CMK (cell line): ENCODE measurements around the gene IL10RB.
A peak's percentile ranks its signal among the peaks of the same experiment; 100 is the strongest.
"Not testable (repeated sequence)": the region's sequence is repeated elsewhere in the genome, so short reads cannot be mapped to it uniquely, and the experiment has no call there.

Source experiments
- DNase-seq: peaks from one replicate; pipeline ENCODE4 v3.0.0-alpha.2; 2010; ENCODE audit warnings: low read depth

Gene IL10RB

GRCh38 chr21:33302055-33302454, 35.9 kb downstream of the IL10RB start:
- no peak for DNase-seq

GRCh38 chr21:33302796-33303195, 36.6 kb downstream of the IL10RB start:
- no peak for DNase-seq

- no peak for DNase-seq
These were observed 39.1 kb downstream of the IL10RB start for GRCh38 chr21:33305344-33305671.

- DNase-seq, result no peak
These were observed 39.8 kb downstream of the IL10RB start for GRCh38 chr21:33305938-33306337.

GRCh38 chr21:33308586-33309490, 42.7 kb downstream of the IL10RB start:
- DNase-seq, result no peak

- no peak for DNase-seq
These were observed 43.6 kb downstream of the IL10RB start for GRCh38 chr21:33309778-33310177.

- no peak for DNase-seq
These were observed 46.0 kb downstream of the IL10RB start for GRCh38 chr21:33312121-33312520.

- DNase-seq, result no peak
These were observed 47.0 kb downstream of the IL10RB start for GRCh38 chr21:33313183-33313582.

GRCh38 chr21:33313611-33314010, 47.4 kb downstream of the IL10RB start:
- no peak for DNase-seq

- no peak for DNase-seq
These were observed 47.9 kb downstream of the IL10RB start for GRCh38 chr21:33314111-33314510.

GRCh38 chr21:33315946-33316710, 50.0 kb downstream of the IL10RB start:
- no peak for DNase-seq

GRCh38 chr21:33317145-33317544, 51.0 kb downstream of the IL10RB start:
- no peak for DNase-seq

GRCh38 chr21:33317786-33318486, 51.8 kb downstream of the IL10RB start:
- DNase-seq, result no peak

- not testable (repeated sequence) for DNase-seq
These were observed 54.8 kb downstream of the IL10RB start for GRCh38 chr21:33321005-33321404.

- not testable (repeated sequence) for DNase-seq
These were observed 57.4 kb downstream of the IL10RB start for GRCh38 chr21:33323610-33324009.

- DNase-seq, result peak; percentile 100
These were observed 58.4 kb downstream of the IL10RB start, which contains the start of gene IFNAR1 for GRCh38 chr21:33324291-33325221. Gene IFNAR1, plus strand, starts transcription at chr21:33324970. Its CDS starts 86 bp downstream, at chr21:33325056.

- DNase-seq, result no peak
These were observed 59.3 kb downstream of the IL10RB start for GRCh38 chr21:33325222-33326067.

- DNase-seq, result no peak
These were observed 61.2 kb downstream of the IL10RB start for GRCh38 chr21:33327326-33327725.

- DNase-seq, result no peak
These were observed 61.7 kb downstream of the IL10RB start for GRCh38 chr21:33327792-33328433.

GRCh38 chr21:33330726-33331125, 64.6 kb downstream of the IL10RB start:
- no peak for DNase-seq
